HEK293 (cell line): Measurements from ENCODE around the gene DPCD.

Source experiments
- ZNF121 ChIP-seq: fragments of 450-650 bp; formaldehyde crosslinking; IDR thresholded peaks from 2 replicates; pipeline ENCODE4 v1.5.1; 2016; ENCODE audit warnings: missing biosample characterization, missing genetic modification characterization
- ZNF24 ChIP-seq: fragments of 450-650 bp; formaldehyde crosslinking; IDR thresholded peaks from 2 replicates; pipeline ENCODE4 v1.5.1; 2016; ENCODE audit warnings: missing biosample characterization, missing genetic modification characterization
- ZNF416 ChIP-seq: fragments of 450-650 bp; formaldehyde crosslinking; IDR thresholded peaks from 2 replicates; pipeline ENCODE4 v1.5.1; 2016; ENCODE audit warnings: missing biosample characterization, missing genetic modification characterization
- ZNF521 ChIP-seq: fragments of 450-650 bp; formaldehyde crosslinking; IDR thresholded peaks from 2 replicates; pipeline ENCODE4 v1.5.1; 2017; ENCODE audit warnings: missing biosample characterization, mild to moderate bottlenecking, missing genetic modification characterization
- ZNF76 ChIP-seq: fragments of 450-650 bp; formaldehyde crosslinking; IDR thresholded peaks from 2 replicates; pipeline ENCODE4; 2016; ENCODE audit warnings: low read depth, missing biosample characterization, missing genetic modification characterization, borderline replicate concordance
- TF ChIP-seq, protein P1 (sequence below): fragments of 450-650 bp; formaldehyde crosslinking; IDR thresholded peaks from 2 replicates; pipeline ENCODE4 v1.5.1; 2016; ENCODE audit warnings: missing biosample characterization, missing genetic modification characterization

GRCh38 chr10:101575091-101575490 is 13.0 kb upstream of the DPCD start:
- no peak for TF ChIP-seq ZNF24 (tag by site-specific recombination)
- TF ChIP-seq, protein P1, sequence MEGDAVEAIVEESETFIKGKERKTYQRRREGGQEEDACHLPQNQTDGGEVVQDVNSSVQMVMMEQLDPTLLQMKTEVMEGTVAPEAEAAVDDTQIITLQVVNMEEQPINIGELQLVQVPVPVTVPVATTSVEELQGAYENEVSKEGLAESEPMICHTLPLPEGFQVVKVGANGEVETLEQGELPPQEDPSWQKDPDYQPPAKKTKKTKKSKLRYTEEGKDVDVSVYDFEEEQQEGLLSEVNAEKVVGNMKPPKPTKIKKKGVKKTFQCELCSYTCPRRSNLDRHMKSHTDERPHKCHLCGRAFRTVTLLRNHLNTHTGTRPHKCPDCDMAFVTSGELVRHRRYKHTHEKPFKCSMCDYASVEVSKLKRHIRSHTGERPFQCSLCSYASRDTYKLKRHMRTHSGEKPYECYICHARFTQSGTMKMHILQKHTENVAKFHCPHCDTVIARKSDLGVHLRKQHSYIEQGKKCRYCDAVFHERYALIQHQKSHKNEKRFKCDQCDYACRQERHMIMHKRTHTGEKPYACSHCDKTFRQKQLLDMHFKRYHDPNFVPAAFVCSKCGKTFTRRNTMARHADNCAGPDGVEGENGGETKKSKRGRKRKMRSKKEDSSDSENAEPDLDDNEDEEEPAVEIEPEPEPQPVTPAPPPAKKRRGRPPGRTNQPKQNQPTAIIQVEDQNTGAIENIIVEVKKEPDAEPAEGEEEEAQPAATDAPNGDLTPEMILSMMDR (tag by site-specific recombination): no peak
- no peak for TF ChIP-seq ZNF76 (tag by site-specific recombination)
- TF ChIP-seq ZNF521 (tag by site-specific recombination): no peak
- TF ChIP-seq ZNF416: no peak
- TF ChIP-seq ZNF121 (tag by site-specific recombination): no peak
